Upper lobe of left lung (tissue), 6 donors: ENCODE data around the gene ENOX1. TPM values are rescaled to one million over a fixed set of nuclear protein-coding genes. Genes with fewer than 3 reads are reported as not detected.

Experiments used
- ATAC-seq, 2 donors: fragments of 200-7000 bp; cut with Tn5 transposase; one replicate each; pipeline ENCODE4 v1.9.1; 2022; ENCODE audit warnings: mild to moderate bottlenecking in 2 of 2, moderate library complexity in 2 of 2; ENCODE audit not compliant: low FRiP score in 2 of 2
- DNase-seq, 2 donors: peaks; one replicate each; pipeline ENCODE4 v3.0.0-alpha.2; 2019 to 2020
- H3K27ac ChIP-seq, 4 donors: fragments of 200-600 bp; sonication (generic); one replicate each; pipeline ENCODE4 v1.5.1; 2016 to 2019
- H3K27me3 ChIP-seq, 4 donors: fragments of 200-600 bp; sonication (generic); one replicate each; pipeline ENCODE4 v1.5.1; 2017 to 2019
- H3K36me3 ChIP-seq, 4 donors: fragments of 200-600 bp; sonication (generic); one replicate each; pipeline ENCODE4 v1.5.1; 2016 to 2019
- H3K4me1 ChIP-seq, 4 donors: fragments of 200-600 bp; sonication (generic); one replicate each; pipeline ENCODE4 v1.5.1; 2018 to 2019
- H3K4me3 ChIP-seq, 4 donors: fragments of 200-600 bp; sonication (generic); one replicate each; pipeline ENCODE4 v1.5.1; 2017 to 2019; ENCODE audit warnings: mild to moderate bottlenecking in 2 of 4, moderate library complexity in 1 of 4
- H3K9me3 ChIP-seq, 4 donors: fragments of 200-600 bp; sonication (generic); one replicate each; pipeline ENCODE4 v1.5.1; 2018 to 2019
- EP300 ChIP-seq, 4 donors: sonication (generic); formaldehyde crosslinking; IDR thresholded peaks; one replicate each; pipeline ENCODE4 v1.5.1; 2017; ENCODE audit warnings: antibody characterized with exemption in 4 of 4, control low read depth in 2 of 4
- POLR2A ChIP-seq, 4 donors: fragments of 450-650 bp; IDR thresholded peaks; one replicate each; pipeline ENCODE4 v1.5.1; 2016 to 2017; ENCODE audit warnings: antibody characterized with exemption in 4 of 4, mild to moderate bottlenecking in 2 of 4
- POLR2AphosphoS5 ChIP-seq, 2 donors: sonication (generic); formaldehyde crosslinking; IDR thresholded peaks; one replicate each; pipeline ENCODE4 v1.5.1; 2017; ENCODE audit warnings: antibody characterized with exemption in 2 of 2
- WGBS, 2 donors: methylation state at CpG; one replicate each; pipeline ENCODE4 v1.1.5; 2017 to 2018; 5-methylcytosine and 5-hydroxymethylcytosine counted together
- total RNA-seq, 6 donors: library from RNA; depleted of rRNA in 4 of 6; stranded (reverse); fragments of >200 nt in 4 of 6; gene quantifications; one replicate each; pipeline versions ENCODE4 v1.1.0 to v1.2.1, GENCODE V29; 2016 to 2021
- TF ChIP-seq, protein P1 (sequence below), 6 experiments: fragments of 450-650 bp in 4 of 6; fragments of 200-600 bp in 2 of 6; sonication (generic) in 2 of 6; IDR thresholded peaks; one replicate each; pipeline ENCODE4 v1.5.1; 2016 to 2019; ENCODE audit warnings: antibody characterized with exemption in 6 of 6
- donor health status: DM: no; HTN: no; CAD: no; lungs with moderate emphysema.
- donor health status: DM: no; HTN: yes; CAD: no; lungs with severe emphysema.

The ENOX1 gene
- total RNA-seq, 6 donors from 2014 or later: 0.20 to 1.0 (median 0.46) TPM; not detected in 2

- H3K9me3 ChIP-seq: no peaks in the 10 kb centered on the region
- H3K4me1 ChIP-seq: no peaks in the 10 kb centered on the region
- H3K4me3 ChIP-seq: no peak overlapping the region
- no peaks in the 10 kb centered on the region for H3K27me3 ChIP-seq
- no peaks in the 10 kb centered on the region for H3K36me3 ChIP-seq
- no peak for ATAC-seq
- no peak overlapping the region for H3K27ac ChIP-seq
- TF ChIP-seq POLR2A (IDR thresholded peaks at IDR 0.05) (no peak), EP300 (IDR thresholded peaks at IDR 0.05) (no peak), POLR2AphosphoS5 (IDR thresholded peaks at IDR 0.05) (no peak)
- TF ChIP-seq, protein P1, sequence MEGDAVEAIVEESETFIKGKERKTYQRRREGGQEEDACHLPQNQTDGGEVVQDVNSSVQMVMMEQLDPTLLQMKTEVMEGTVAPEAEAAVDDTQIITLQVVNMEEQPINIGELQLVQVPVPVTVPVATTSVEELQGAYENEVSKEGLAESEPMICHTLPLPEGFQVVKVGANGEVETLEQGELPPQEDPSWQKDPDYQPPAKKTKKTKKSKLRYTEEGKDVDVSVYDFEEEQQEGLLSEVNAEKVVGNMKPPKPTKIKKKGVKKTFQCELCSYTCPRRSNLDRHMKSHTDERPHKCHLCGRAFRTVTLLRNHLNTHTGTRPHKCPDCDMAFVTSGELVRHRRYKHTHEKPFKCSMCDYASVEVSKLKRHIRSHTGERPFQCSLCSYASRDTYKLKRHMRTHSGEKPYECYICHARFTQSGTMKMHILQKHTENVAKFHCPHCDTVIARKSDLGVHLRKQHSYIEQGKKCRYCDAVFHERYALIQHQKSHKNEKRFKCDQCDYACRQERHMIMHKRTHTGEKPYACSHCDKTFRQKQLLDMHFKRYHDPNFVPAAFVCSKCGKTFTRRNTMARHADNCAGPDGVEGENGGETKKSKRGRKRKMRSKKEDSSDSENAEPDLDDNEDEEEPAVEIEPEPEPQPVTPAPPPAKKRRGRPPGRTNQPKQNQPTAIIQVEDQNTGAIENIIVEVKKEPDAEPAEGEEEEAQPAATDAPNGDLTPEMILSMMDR (IDR thresholded peaks at IDR 0.05): no peak
- no peak for DNase-seq
- 78 to 84% methylated on average over 5 of the region's 5 CpGs for WGBS, 2 donors
These were observed 542.3 kb downstream of the ENOX1 start for GRCh38 chr13:43244481-43244880.

DNA sequence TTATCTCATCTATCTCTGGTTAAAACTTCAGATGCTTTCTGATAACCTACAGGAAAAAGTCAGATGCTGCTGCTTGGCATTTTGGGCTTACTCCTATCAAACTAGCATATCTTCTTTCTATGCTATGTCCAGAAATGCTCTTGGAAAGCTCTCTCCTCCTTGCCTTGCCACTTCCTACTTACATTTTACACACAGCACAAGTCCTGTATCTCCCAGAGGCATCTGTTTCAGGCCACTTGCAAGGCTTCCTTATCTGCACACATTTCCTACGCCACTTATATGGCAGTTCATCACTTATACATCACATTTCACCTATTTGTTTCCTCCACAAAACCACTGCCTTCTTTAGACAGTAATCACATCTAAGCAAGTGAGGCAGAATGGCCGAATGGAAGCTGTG, 543.1 kb downstream of the ENOX1 start:
- no peak for DNase-seq
- TF ChIP-seq EP300 (IDR thresholded peaks at IDR 0.05) (no peak), POLR2A (IDR thresholded peaks at IDR 0.05) (no peak), POLR2AphosphoS5 (IDR thresholded peaks at IDR 0.05) (no peak)
- TF ChIP-seq, protein P1 (IDR thresholded peaks at IDR 0.05): no peak
- no peak for ATAC-seq

DNA sequence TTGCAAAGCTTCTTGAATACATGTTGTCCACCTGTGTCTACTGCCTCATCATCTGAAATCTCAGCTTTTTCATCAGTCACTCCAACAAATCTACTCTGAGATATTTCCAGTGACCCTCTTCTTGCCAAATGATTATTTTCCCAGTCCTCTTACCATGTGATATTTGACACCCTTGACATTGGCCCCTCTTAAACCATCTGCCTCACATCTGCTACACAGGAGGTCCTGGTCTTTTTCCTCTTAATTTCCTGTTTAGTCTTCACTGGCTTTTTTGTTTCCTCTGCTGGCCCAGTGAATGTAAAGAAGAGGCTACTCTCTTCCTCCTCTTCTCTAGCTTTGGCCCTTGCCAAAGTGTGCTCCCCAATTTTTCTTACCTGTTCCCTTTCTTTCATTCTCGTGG, 544.7 kb downstream of the ENOX1 start:
- Histone ChIP-seq H3K4me3 (no peak overlapping the region), H3K36me3 (no peaks in the 10 kb centered on the region), H3K27me3 (no peaks in the 10 kb centered on the region), H3K9me3 (no peaks in the 10 kb centered on the region), H3K27ac (no peak overlapping the region), H3K4me1 (no peaks in the 10 kb centered on the region)
- 63 to 75% methylated on average over 1 of the region's 1 CpG for WGBS, 2 donors
- ATAC-seq (no peak), DNase-seq (no peak)
- no peak for TF ChIP-seq POLR2A (IDR thresholded peaks at IDR 0.05)
- no peak for TF ChIP-seq EP300 (IDR thresholded peaks at IDR 0.05)
- TF ChIP-seq, protein P1 (IDR thresholded peaks at IDR 0.05): no peak
- no peak for TF ChIP-seq POLR2AphosphoS5 (IDR thresholded peaks at IDR 0.05)

More for the DNA sequence above, 543.1 kb downstream of the ENOX1 start:
- H3K27me3 ChIP-seq: no peaks in the 10 kb centered on the region
- no peaks in the 10 kb centered on the region for H3K4me1 ChIP-seq
- no peaks in the 10 kb centered on the region for H3K9me3 ChIP-seq
- H3K36me3 ChIP-seq: no peaks in the 10 kb centered on the region
- WGBS, 2 donors: 53 to 56% methylated on average over 2 of the region's 2 CpGs
- no peak overlapping the region for H3K4me3 ChIP-seq
- no peak overlapping the region for H3K27ac ChIP-seq

DNA sequence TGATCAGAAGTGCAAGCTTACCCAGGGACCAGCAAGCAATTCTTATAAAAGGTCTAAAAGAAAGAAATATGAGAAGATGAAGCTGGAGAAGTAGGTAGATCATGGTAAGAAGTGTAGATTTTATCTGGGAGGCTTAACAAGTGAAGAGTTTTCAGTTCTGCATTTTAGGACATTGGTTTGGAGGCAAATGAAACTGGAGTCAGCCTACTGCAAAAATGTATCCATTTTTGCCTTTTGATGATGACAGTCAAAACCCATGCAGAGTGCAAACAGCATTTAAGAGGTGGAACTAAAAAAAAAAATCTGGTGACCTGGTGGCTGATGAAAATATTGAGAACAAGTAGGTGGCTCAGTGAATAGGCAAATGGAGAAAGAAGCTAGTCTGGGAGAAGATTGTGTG, 546.5 kb downstream of the ENOX1 start:
- Histone ChIP-seq H3K9me3 (no peaks in the 10 kb centered on the region), H3K4me1 (no peaks in the 10 kb centered on the region), H3K4me3 (no peak overlapping the region), H3K27ac (no peak overlapping the region), H3K36me3 (no peaks in the 10 kb centered on the region), H3K27me3 (no peaks in the 10 kb centered on the region)
- DNase-seq (no peak), ATAC-seq (no peak)
- TF ChIP-seq, protein P1 (IDR thresholded peaks at IDR 0.05): no peak
- TF ChIP-seq EP300 (IDR thresholded peaks at IDR 0.05) (no peak), POLR2A (IDR thresholded peaks at IDR 0.05) (no peak), POLR2AphosphoS5 (IDR thresholded peaks at IDR 0.05) (no peak)

DNA sequence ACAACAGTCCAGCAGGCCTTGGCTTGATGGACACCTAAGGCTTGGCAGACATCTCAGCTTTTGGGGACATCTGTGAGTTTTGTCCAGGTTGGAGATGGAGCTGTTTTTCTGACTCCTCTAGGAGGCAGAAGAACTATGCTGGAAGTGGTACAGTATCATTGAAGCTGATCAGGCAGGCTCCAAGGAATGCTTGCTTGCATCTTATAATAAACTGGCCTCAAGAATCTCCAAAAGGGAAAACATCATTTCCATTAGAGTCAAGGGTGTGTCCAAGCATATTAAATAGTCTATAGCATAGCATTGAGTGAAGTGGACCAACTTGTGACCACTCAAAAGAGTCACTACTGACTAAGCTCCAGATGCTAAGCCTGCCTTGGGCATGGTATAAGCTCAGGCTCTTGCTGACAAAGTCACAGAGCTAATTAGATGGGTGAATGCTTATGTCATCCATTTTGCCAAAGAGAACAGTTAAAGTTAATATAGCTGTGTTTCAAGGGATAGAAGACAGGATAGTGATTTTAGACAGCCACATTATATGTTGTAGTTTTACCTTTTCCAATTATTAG, 547.4 kb downstream of the ENOX1 start:
- TF ChIP-seq EP300 (IDR thresholded peaks at IDR 0.05) (no peak), POLR2AphosphoS5 (IDR thresholded peaks at IDR 0.05) (no peak), POLR2A (IDR thresholded peaks at IDR 0.05) (no peak)
- TF ChIP-seq, protein P1 (IDR thresholded peaks at IDR 0.05): no peak
- no peaks in the 10 kb centered on the region for H3K36me3 ChIP-seq
- H3K27ac ChIP-seq: no peak overlapping the region
- no peaks in the 10 kb centered on the region for H3K9me3 ChIP-seq
- no peaks in the 10 kb centered on the region for H3K27me3 ChIP-seq
- DNase-seq: no peak
- no peaks in the 10 kb centered on the region for H3K4me1 ChIP-seq
- ATAC-seq: no peak
- H3K4me3 ChIP-seq: no peak overlapping the region
